OCI-LY3 (cell line): ENCODE results near the gene GTPBP3.

ENCODE experiments used
- H2AFZ ChIP-seq: fragments of 200-600, 300-600 bp; shearing (Covaris generic); 2 replicates; pipeline ENCODE4 v1.6.0; 2014; ENCODE audit warnings: antibody characterized with exemption, low read depth, low read length
- H3K27ac ChIP-seq: fragments of 200-600, 300-600 bp; sonication (generic); 2 replicates; pipeline ENCODE4 v1.5.1; 2014; ENCODE audit warnings: mild to moderate bottlenecking, low read length, moderate library complexity, mixed read lengths
- H3K27me3 ChIP-seq: fragments of 200-600, 300-600 bp; sonication (generic); 2 replicates; pipeline ENCODE4 v1.6.1; 2014; ENCODE audit warnings: low read depth, low read length, mixed read lengths
- H3K36me3 ChIP-seq: fragments of 200-600, 300-600 bp; sonication (generic); replicated peaks from 2 replicates; pipeline ENCODE3; 2014; ENCODE audit warnings: low read depth, low read length, mixed read lengths
- H3K4me1 ChIP-seq: fragments of 300-600, 200-600 bp; sonication (generic); 2 replicates; pipeline ENCODE4 v1.6.1; 2014; ENCODE audit warnings: low read length, mixed read lengths
- H3K4me2 ChIP-seq: fragments of 200-600, 300-600 bp; sonication (generic); 2 replicates; pipeline ENCODE4 v1.6.1; 2014; ENCODE audit warnings: low read length, mixed read lengths
- H3K4me3 ChIP-seq: fragments of 300-600, 200-600 bp; sonication (generic); 2 replicates; pipeline ENCODE4 v1.5.1; 2014; ENCODE audit warnings: antibody characterized with exemption, mild to moderate bottlenecking, low read length, moderate library complexity
- H3K79me2 ChIP-seq: fragments of 300-600, 200-600 bp; shearing (Covaris generic); 2 replicates; pipeline ENCODE4 v1.6.1; 2014; ENCODE audit warnings: mild to moderate bottlenecking, low read length, mixed read lengths
- H3K9ac ChIP-seq: fragments of 300-600, 200-600 bp; shearing (Covaris generic); 2 replicates; pipeline ENCODE4 v1.6.0; 2014; ENCODE audit warnings: mild to moderate bottlenecking, low read length, moderate library complexity
- H3K9me3 ChIP-seq: fragments of 200-600, 300-600 bp; shearing (Covaris generic); 2 replicates; pipeline ENCODE4 v1.6.1; 2014; ENCODE audit warnings: low read length, mixed read lengths; ENCODE audit not compliant: insufficient read depth
- H4K20me1 ChIP-seq: fragments of 200-600, 300-600 bp; sonication (generic); 2 replicates; pipeline ENCODE4 v1.6.1; 2016; ENCODE audit warnings: low read length, mixed read lengths; ENCODE audit not compliant: insufficient read depth
- CTCF ChIP-seq: fragments of 200-600, 300-600 bp; sonication (generic); IDR thresholded peaks from 2 replicates; pipeline ENCODE4 v1.5.1; 2014; ENCODE audit warnings: antibody characterized with exemption, low read length, low read depth
- EZH2phosphoT487 ChIP-seq: fragments of 200-600 bp; shearing (Covaris generic); IDR thresholded peaks from 2 replicates; pipeline ENCODE4 v1.6.1; 2018; ENCODE audit warnings: antibody characterized with exemption, mixed run types, low read depth

The GTPBP3 gene

GRCh38 chr19:17309198-17309964 lies 28.0 kb upstream of the GTPBP3 start, which contains the start of gene DDA1:
Gene DDA1, plus strand, starts transcription at chr19:17309563. Its CDS starts 92 bp downstream, at chr19:17309655.
- H3K4me3 ChIP-seq = peak within 1 kb of the TSS; percentile 98
- peak within 1 kb of the TSS; percentile 87 for H3K4me2 ChIP-seq
- H3K36me3 ChIP-seq = peaks cover 11% of the 10 kb centered on the region
- TF ChIP-seq EZH2phosphoT487 (no peak), CTCF (no peak)
- peaks cover 21% of the 10 kb centered on the region for H3K4me1 ChIP-seq
- peaks cover 53% of the 10 kb centered on the region for H3K79me2 ChIP-seq
- peak within 1 kb of the TSS; percentile 91 for H3K9ac ChIP-seq
- no peaks in the 10 kb centered on the region for H3K27me3 ChIP-seq
- H2AFZ ChIP-seq = no peak within 1 kb of the TSS
- no peaks in the 10 kb centered on the region for H3K9me3 ChIP-seq
- H4K20me1 ChIP-seq = peaks cover 12% of the 10 kb centered on the region; the same call in 1 of the 2 replicates
- H3K27ac ChIP-seq = peak within 1 kb of the TSS; percentile 47

GRCh38 chr19:17309965-17310461 lies 27.3 kb upstream of the GTPBP3 start:
- H3K27ac ChIP-seq = peak overlapping the region; percentile 47
- peaks cover 53% of the 10 kb centered on the region for H3K79me2 ChIP-seq
- H3K4me3 ChIP-seq = peak overlapping the region; percentile 98
- no peaks in the 10 kb centered on the region for H3K9me3 ChIP-seq
- H3K4me2 ChIP-seq = peak overlapping the region; percentile 87
- peaks cover 16% of the 10 kb centered on the region for H3K4me1 ChIP-seq
- peaks cover 12% of the 10 kb centered on the region; the same call in 1 of the 2 replicates for H4K20me1 ChIP-seq
- peak overlapping the region; percentile 91 for H3K9ac ChIP-seq
- no peak overlapping the region for H2AFZ ChIP-seq
- no peaks in the 10 kb centered on the region for H3K27me3 ChIP-seq
- peaks cover 14% of the 10 kb centered on the region for H3K36me3 ChIP-seq
- TF ChIP-seq EZH2phosphoT487 (no peak), CTCF (no peak)

DNA sequence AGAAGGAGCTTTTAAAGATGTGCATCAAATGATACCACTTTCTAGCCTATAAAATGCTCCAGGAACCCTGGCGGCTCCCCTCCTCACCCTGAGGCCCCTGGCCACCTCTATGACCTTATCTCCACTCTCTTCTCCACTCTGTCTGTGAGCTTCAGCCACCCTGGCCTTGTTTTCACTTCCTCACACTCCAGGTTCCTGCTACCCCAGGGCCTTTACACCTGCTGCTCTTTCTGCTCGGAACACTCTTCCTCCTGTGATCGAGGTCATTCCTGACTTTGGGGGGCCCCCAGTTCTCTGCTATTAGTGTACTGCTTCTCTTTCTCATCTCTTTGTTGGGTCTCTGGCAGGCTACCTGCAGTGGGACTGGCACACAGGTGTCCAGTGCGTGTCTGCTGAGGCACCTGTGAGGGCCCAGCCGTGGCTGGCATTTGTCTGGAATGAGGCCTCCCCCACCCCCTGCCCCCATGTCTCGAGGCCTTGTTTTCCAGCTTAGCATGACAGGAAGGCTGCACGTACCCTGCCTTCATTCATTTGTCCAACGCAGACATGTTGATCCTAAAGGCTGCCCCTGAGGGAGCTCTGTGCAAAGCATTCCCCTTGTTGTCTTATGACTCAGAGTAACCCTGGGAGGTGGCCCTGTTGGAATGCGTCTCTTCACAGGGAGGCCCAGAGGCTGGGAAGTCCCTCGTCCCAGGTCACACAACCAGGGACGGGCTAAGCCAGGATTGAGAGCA lies 25.7 kb upstream of the GTPBP3 start:
- Histone ChIP-seq H3K4me2 (no peak overlapping the region), H3K9me3 (no peaks in the 10 kb centered on the region), H3K4me1 (peaks cover 11% of the 10 kb centered on the region), H3K27me3 (no peaks in the 10 kb centered on the region), H3K79me2 (peaks cover 47% of the 10 kb centered on the region), H3K4me3 (no peak overlapping the region), H3K27ac (no peak overlapping the region), H2AFZ (no peak overlapping the region), H3K36me3 (peaks cover 22% of the 10 kb centered on the region), H3K9ac (no peak overlapping the region), H4K20me1 (peaks cover 12% of the 10 kb centered on the region; the same call in 1 of the 2 replicates)
- TF ChIP-seq CTCF = no peak
- no peak for TF ChIP-seq EZH2phosphoT487
